ENCODE measurements around the gene ZNF555. TPM values are rescaled to one million over a fixed set of nuclear protein-coding genes. Genes with fewer than 3 reads are reported as not detected.

ZNF555 gene
- total RNA-seq, 1 donor from 2014 or later = 18.8 TPM

DNA sequence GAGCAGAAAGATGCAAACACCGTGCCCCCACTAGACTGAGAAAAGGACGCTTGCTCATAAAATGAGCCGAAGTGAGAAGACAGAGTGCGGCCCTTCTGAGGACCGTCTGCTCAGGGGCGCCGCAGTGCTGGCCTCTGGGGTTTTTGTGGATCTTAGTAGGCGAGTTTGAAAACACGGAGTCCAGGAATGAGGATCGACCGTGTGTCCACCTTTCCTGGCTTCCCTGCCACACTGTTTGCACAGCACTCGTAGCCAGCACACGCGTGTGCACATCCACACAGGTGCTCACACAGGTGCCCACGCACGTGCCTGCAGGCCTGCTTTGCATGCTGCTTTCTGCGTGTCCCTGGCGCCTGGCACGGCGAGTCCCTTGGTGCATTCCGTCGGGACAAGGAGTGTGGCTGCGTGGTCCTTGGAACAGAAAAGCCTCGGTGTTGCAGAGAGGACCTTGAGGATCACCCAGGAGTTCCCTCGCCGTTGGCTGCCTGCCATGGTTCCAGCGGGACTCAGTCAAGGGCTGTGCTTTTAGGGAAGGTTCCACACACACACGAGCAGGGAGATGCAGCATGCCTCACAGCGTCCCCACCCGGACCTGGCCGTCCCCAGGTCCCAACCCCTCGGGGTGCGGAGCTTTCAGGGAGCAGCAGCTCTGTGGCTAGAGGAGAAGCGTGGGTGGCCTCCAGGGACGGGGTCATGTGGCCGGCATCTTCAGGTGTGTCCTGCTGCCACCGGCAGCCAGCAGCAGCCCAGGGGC, 31.7 kb upstream of the ZNF555 start:
- H3K27ac Mint-ChIP-seq = no peak overlapping the region
- H3K36me3 ChIP-seq = no peaks in the 10 kb centered on the region
- TF ChIP-seq EZH2phosphoT487 (IDR thresholded peaks at IDR 0.05) = no peak
- TF ChIP-seq, protein P1, sequence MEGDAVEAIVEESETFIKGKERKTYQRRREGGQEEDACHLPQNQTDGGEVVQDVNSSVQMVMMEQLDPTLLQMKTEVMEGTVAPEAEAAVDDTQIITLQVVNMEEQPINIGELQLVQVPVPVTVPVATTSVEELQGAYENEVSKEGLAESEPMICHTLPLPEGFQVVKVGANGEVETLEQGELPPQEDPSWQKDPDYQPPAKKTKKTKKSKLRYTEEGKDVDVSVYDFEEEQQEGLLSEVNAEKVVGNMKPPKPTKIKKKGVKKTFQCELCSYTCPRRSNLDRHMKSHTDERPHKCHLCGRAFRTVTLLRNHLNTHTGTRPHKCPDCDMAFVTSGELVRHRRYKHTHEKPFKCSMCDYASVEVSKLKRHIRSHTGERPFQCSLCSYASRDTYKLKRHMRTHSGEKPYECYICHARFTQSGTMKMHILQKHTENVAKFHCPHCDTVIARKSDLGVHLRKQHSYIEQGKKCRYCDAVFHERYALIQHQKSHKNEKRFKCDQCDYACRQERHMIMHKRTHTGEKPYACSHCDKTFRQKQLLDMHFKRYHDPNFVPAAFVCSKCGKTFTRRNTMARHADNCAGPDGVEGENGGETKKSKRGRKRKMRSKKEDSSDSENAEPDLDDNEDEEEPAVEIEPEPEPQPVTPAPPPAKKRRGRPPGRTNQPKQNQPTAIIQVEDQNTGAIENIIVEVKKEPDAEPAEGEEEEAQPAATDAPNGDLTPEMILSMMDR (IDR thresholded peaks at IDR 0.05) = no peak
- TF ChIP-seq EZH2 (IDR thresholded peaks at IDR 0.05) = no peak

DNA sequence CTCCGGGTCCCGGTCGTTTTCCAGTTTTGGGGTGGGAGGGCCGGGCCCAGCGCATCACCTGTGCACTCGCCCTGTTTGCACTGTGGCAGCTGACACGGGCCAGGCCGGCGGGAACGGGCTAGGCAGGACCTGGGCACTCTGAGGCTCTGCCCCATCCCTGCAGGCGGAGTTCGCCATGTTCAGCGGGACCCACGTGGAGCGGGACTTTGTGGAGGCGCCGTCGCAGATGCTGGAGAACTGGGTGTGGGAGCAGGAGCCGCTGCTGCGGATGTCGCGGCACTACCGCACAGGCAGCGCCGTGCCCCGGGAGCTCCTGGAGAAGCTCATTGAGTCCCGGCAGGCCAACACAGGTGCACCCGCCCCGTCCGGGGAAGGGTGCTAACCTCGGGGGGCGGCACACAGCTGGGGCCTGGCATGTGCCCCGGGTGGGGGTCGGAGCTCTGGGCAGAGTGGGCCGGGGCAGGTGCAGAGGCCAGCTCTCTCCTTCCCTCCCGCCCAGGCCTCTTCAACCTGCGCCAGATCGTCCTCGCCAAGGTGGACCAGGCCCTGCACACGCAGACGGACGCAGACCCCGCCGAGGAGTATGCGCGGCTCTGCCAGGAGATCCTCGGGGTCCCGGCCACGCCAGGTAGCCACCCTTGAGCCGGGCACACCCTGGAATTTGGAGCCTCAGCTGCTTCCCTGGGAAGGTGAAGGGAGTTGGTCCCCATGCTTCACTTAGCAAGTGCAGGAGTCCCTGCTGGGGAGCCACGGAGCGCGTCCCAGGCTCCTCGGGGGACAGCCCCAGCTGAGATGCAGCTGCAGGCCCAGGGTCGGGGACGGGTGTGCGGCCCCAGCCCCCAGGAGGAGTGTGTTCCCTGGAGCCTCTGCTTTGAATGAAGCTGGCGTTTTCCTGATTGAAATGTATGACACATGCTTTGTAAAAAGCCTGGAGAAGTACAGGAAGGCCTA, 30.9 kb upstream of the ZNF555 start:
- H3K9ac ChIP-seq = no peak overlapping the region
- H3K27ac ChIP-seq = no peak overlapping the region
- TF ChIP-seq, protein P1 (IDR thresholded peaks at IDR 0.05) = no peak
- no peak for TF ChIP-seq EZH2phosphoT487 (IDR thresholded peaks at IDR 0.05)
- TF ChIP-seq EZH2 (IDR thresholded peaks at IDR 0.05) = no peak
- Mint-ChIP-seq H3K27ac (no peak overlapping the region), H3K4me3 (no peak overlapping the region), H3K27me3 (ENCODE audit: insufficient read depth, low read depth) (peaks cover 2% of the 10 kb centered on the region), H3K36me3 (peaks cover 7% of the 10 kb centered on the region), H3K4me1 (no peaks in the 10 kb centered on the region), H3K9me3 (no peaks in the 10 kb centered on the region)
- DNase-seq (ENCODE audit: low spot score) = no peak
- H2AFZ ChIP-seq (replicated peaks) = no peak overlapping the region
- H3K79me2 ChIP-seq (ENCODE audit: low read depth) = no peaks in the 10 kb centered on the region
- H3K36me3 ChIP-seq = no peaks in the 10 kb centered on the region
- H3K4me2 ChIP-seq = no peak overlapping the region
- no peaks in the 10 kb centered on the region for H3F3A ChIP-seq (ENCODE audit: low read depth)
- H3K9me3 ChIP-seq (ENCODE audit: low read depth) = no peaks in the 10 kb centered on the region
- no peak overlapping the region for H3K4me3 ChIP-seq
- no peaks in the 10 kb centered on the region for H3K4me1 ChIP-seq
- H4K20me1 ChIP-seq (ENCODE audit: low read depth) = peaks cover 7% of the 10 kb centered on the region
- H3K27me3 ChIP-seq = no peaks in the 10 kb centered on the region

More for the DNA sequence above, 31.7 kb upstream of the ZNF555 start:
- no peaks in the 10 kb centered on the region for H3K9me3 Mint-ChIP-seq
- Histone ChIP-seq H3K4me1 (no peaks in the 10 kb centered on the region), H3K4me3 (no peak overlapping the region), H3K27ac (no peak overlapping the region), H3F3A (ENCODE audit: low read depth) (no peaks in the 10 kb centered on the region), H4K20me1 (ENCODE audit: low read depth) (no peaks in the 10 kb centered on the region), H3K27me3 (no peaks in the 10 kb centered on the region), H3K9me3 (ENCODE audit: low read depth) (no peaks in the 10 kb centered on the region), H3K79me2 (ENCODE audit: low read depth) (no peaks in the 10 kb centered on the region), H3K4me2 (no peak overlapping the region), H2AFZ (replicated peaks) (no peak overlapping the region), H3K9ac (no peak overlapping the region)
- H3K36me3 Mint-ChIP-seq = peaks cover 9% of the 10 kb centered on the region
- no peak for DNase-seq (ENCODE audit: low spot score)
- no peaks in the 10 kb centered on the region for H3K4me1 Mint-ChIP-seq
- peaks cover 4% of the 10 kb centered on the region for H3K27me3 Mint-ChIP-seq (ENCODE audit: insufficient read depth, low read depth)
- H3K4me3 Mint-ChIP-seq = no peak overlapping the region

DNA sequence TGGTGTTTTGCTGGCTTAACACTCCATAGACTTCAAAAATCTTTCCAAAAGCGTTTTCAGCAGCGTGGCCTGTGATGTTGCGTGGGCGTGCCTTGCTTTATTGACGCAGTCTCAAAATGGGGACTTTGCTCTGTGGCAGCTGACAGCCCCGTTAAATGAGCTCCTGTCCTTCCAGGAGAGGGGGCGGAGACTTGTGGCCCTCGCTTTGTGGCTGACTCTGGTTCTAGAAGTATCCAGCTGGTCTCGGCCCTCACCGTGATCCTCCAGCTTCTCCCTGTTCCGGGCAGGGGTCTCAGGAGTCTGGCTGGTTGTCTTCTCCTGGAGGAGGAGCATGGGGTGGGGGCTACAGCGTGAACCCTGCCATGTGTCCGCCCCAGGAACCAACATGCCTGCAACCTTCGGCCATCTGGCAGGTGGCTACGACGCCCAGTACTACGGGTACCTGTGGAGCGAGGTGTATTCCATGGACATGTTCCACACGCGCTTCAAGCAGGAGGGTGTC, 30.0 kb upstream of the ZNF555 start:
- Mint-ChIP-seq H3K27ac (no peak overlapping the region), H3K27me3 (ENCODE audit: insufficient read depth, low read depth) (peaks cover 2% of the 10 kb centered on the region), H3K4me3 (no peak overlapping the region), H3K9me3 (no peaks in the 10 kb centered on the region), H3K36me3 (peaks cover 6% of the 10 kb centered on the region), H3K4me1 (no peaks in the 10 kb centered on the region)
- no peak for DNase-seq (ENCODE audit: low spot score)
- H3K36me3 ChIP-seq = no peaks in the 10 kb centered on the region
- peaks cover 7% of the 10 kb centered on the region for H4K20me1 ChIP-seq (ENCODE audit: low read depth)
- no peaks in the 10 kb centered on the region for H3K4me1 ChIP-seq
- H3K9ac ChIP-seq = no peak overlapping the region
- no peak overlapping the region for H3K4me2 ChIP-seq
- H3K9me3 ChIP-seq (ENCODE audit: low read depth) = no peaks in the 10 kb centered on the region
- H3K79me2 ChIP-seq (ENCODE audit: low read depth) = no peaks in the 10 kb centered on the region
- no peaks in the 10 kb centered on the region for H3F3A ChIP-seq (ENCODE audit: low read depth)
- H3K4me3 ChIP-seq = no peak overlapping the region
- H3K27ac ChIP-seq = no peak overlapping the region
- no peak overlapping the region for H2AFZ ChIP-seq (replicated peaks)
- H3K27me3 ChIP-seq = no peaks in the 10 kb centered on the region
- no peak for TF ChIP-seq EZH2phosphoT487 (IDR thresholded peaks at IDR 0.05)
- TF ChIP-seq, protein P1 (IDR thresholded peaks at IDR 0.05) = no peak
- TF ChIP-seq EZH2 (IDR thresholded peaks at IDR 0.05) = no peak

Measured in neural progenitor cell (in vitro differentiated cells).